ENCODE measurements around the gene PMM2.

Gene PMM2

GRCh38 chr16:8893426-8893825 lies 95.8 kb downstream of the PMM2 start:
- TF ChIP-seq FOXM1 (IDR thresholded peaks at IDR 0.05; ENCODE audit: borderline replicate concordance, low read depth) (no peak), ZBTB7A (IDR thresholded peaks at IDR 0.05; ENCODE audit: low read depth) (no peak), TCF12 (IDR thresholded peaks at IDR 0.05; ENCODE audit: low read depth) (no peak), RAD21 (IDR thresholded peaks at IDR 0.05; ENCODE audit: low read depth) (no peak), TEAD4 (IDR thresholded peaks at IDR 0.05) (no peak), MAX (IDR thresholded peaks at IDR 0.05) (no peak), YY1 (IDR thresholded peaks at IDR 0.05; ENCODE audit: low read depth) (no peak), EP300 (IDR thresholded peaks at IDR 0.05; ENCODE audit: borderline replicate concordance) (no peak), TAF1 (IDR thresholded peaks at IDR 0.05; ENCODE audit: low read depth) (no peak), CREB1 (IDR thresholded peaks at IDR 0.05; ENCODE audit: low read depth) (no peak), NFIC (IDR thresholded peaks at IDR 0.05) (no peak), CEBPB (IDR thresholded peaks at IDR 0.05) (no peak), REST (IDR thresholded peaks at IDR 0.05; ENCODE audit: low read depth) (no peak), EGR1 (IDR thresholded peaks at IDR 0.05) (no peak), USF1 (IDR thresholded peaks at IDR 0.05) (no peak)

- TF ChIP-seq REST (IDR thresholded peaks at IDR 0.05; ENCODE audit: low read depth) (no peak), CEBPB (IDR thresholded peaks at IDR 0.05) (no peak), TAF1 (IDR thresholded peaks at IDR 0.05; ENCODE audit: low read depth) (no peak), CREB1 (IDR thresholded peaks at IDR 0.05; ENCODE audit: low read depth) (no peak), EP300 (IDR thresholded peaks at IDR 0.05; ENCODE audit: borderline replicate concordance) (no peak)
Measured at GRCh38 chr16:8893976-8894690, 96.5 kb downstream of the PMM2 start.

- TF ChIP-seq CEBPB (IDR thresholded peaks at IDR 0.05) (no peak), ZBTB7A (IDR thresholded peaks at IDR 0.05; ENCODE audit: low read depth) (no peak), NFIC (IDR thresholded peaks at IDR 0.05) (no peak), USF1 (IDR thresholded peaks at IDR 0.05) (no peak), YY1 (IDR thresholded peaks at IDR 0.05; ENCODE audit: low read depth) (no peak), REST (IDR thresholded peaks at IDR 0.05; ENCODE audit: low read depth) (no peak), RAD21 (IDR thresholded peaks at IDR 0.05; ENCODE audit: low read depth) (no peak), CREB1 (IDR thresholded peaks at IDR 0.05; ENCODE audit: low read depth) (no peak), FOXM1 (IDR thresholded peaks at IDR 0.05; ENCODE audit: borderline replicate concordance, low read depth) (no peak), EGR1 (IDR thresholded peaks at IDR 0.05) (no peak), MAX (IDR thresholded peaks at IDR 0.05) (no peak), TEAD4 (IDR thresholded peaks at IDR 0.05) (no peak), TCF12 (IDR thresholded peaks at IDR 0.05; ENCODE audit: low read depth) (no peak), TAF1 (IDR thresholded peaks at IDR 0.05; ENCODE audit: low read depth) (no peak), EP300 (IDR thresholded peaks at IDR 0.05; ENCODE audit: borderline replicate concordance) (no peak)
Measured at GRCh38 chr16:8894736-8895334, 97.2 kb downstream of the PMM2 start.

GRCh38 chr16:8898660-8899318 lies 101.2 kb downstream of the PMM2 start:
- no peak for TF ChIP-seq FOXM1 (IDR thresholded peaks at IDR 0.05; ENCODE audit: borderline replicate concordance, low read depth)
- no peak for TF ChIP-seq YY1 (IDR thresholded peaks at IDR 0.05; ENCODE audit: low read depth)
- TF ChIP-seq TEAD4 (IDR thresholded peaks at IDR 0.05) = no peak
- TF ChIP-seq MAX (IDR thresholded peaks at IDR 0.05) = no peak
- no peak for TF ChIP-seq NFIC (IDR thresholded peaks at IDR 0.05)
- TF ChIP-seq CREB1 (IDR thresholded peaks at IDR 0.05; ENCODE audit: low read depth) = no peak
- no peak for TF ChIP-seq CEBPB (IDR thresholded peaks at IDR 0.05)
- no peak for TF ChIP-seq RAD21 (IDR thresholded peaks at IDR 0.05; ENCODE audit: low read depth)
- no peak for TF ChIP-seq ZBTB7A (IDR thresholded peaks at IDR 0.05; ENCODE audit: low read depth)
- TF ChIP-seq REST (IDR thresholded peaks at IDR 0.05; ENCODE audit: low read depth) = no peak
- no peak for TF ChIP-seq TAF1 (IDR thresholded peaks at IDR 0.05; ENCODE audit: low read depth)

Measured in Ishikawa (cell line).